Measurements from ENCODE around the gene MRPL53.
"Not testable (repeated sequence)": the region's sequence is repeated elsewhere in the genome, so short reads cannot be mapped to it uniquely, and the experiment has no call there.

The MRPL53 gene

DNA sequence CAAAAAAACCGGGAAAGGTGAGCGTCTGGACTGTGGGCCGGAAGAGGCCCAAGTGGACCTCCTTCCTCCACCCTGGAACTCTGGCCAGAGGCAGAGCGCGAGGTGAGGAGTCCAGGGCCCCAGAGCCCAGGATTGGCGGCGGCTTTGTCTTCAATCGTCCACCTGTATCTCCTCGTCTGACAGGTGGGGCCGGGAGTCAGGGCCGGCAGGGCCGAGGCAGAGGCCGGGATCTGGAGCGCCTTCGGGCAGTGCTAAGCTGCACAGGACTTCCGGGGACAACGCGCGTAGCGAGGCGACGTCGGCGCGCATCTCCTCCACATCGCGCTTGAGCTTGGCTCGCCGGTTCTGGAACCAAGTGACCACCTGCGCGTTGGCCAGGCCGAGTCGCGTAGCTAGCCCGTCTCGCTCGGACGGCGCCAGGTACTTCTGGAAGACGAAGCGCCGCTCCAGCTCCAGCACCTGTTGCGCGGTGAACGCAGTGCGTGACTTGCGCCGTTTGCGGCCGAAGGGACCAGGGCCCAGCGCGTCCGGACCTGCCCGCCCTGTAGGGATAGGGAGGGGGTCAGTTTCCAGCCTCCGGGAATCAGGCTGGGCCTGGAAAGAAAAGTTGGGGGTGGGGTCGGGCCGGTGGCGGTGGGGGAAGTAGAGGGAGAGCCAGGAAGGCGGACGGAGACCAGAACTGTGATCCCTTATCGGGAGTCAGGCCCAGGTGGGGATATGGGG is 25.5 kb upstream of the MRPL53 start:
- no peaks in the 10 kb centered on the region for H3K36me3 ChIP-seq (ENCODE audit: insufficient read depth, low read length)
- H3K9ac ChIP-seq (ENCODE audit: low read depth, low read length): peak overlapping the region; percentile 53
- no peaks in the 10 kb centered on the region for H3K9me3 ChIP-seq (ENCODE audit: control insufficient read depth, insufficient read depth, low read length)
- peaks cover 4% of the 10 kb centered on the region; the same call in 1 of the 2 replicates for H3K4me1 ChIP-seq (ENCODE audit: insufficient read depth, low read length)

DNA sequence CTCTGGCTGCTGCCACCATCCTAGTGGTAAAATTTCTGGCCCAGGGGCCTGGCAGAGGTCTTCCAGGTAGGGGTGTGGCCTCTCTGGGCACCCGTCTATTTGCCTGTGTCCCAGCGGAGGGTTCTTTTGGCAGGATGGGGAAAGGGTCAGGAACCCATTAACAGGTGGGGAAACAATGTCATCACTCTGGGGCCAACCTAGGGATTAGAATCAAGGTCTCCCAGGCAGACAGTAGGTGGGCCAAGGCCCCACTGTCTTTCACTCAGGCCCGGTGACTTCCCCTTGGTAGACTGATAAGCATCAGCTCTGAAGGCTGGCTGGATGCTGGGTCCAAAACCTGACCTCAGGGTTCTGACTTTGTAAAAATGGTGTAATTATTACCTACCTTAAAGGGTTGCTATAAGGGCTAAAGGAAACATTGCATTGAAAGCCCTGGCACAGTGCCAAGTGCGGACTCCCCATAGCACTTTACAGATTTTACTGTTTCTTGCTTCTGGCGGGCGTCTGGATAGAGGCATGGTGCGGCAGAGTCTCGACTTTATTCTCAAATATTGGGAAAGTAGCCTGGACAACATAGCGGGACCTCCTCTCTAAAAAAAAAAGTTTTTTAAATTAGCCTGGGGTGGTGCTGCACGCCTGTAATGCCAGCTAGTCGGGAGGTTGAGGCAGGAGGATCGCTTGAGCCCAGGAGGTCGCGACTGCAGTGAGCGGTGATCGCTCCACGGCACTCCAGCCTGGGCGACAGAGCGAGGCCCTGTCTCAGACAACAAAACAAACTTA is 24.7 kb upstream of the MRPL53 start:
- 0 out of 2 replicates have a peak, but pooled peaks cover 2% of the 10 kb centered on the region for H3K36me3 ChIP-seq (ENCODE audit: insufficient read depth, low read length)
- peaks cover 4% of the 10 kb centered on the region; the same call in 1 of the 2 replicates for H3K4me1 ChIP-seq (ENCODE audit: insufficient read depth, low read length)
- peak overlapping the region; percentile 53; the same call in 1 of the 2 replicates for H3K9ac ChIP-seq (ENCODE audit: low read depth, low read length)

DNA sequence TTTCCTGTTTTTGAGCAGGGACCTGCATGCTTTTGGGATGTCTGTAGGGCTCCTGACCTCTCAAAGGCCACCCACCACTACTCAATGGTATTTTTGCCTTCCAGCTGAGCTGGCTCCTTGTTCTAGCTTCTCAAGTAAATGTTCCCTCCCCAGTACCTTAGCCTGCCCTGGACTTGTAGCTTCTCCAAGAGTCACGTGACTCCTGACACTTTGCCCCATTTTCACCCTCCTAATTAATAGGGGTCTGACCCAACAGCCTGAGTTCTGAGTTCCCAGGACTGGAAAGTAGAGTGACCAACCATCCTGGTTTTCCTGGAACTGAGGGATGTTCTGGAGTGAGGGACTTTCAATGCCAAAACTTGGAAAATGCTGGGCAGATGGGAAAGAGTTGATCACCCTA is 23.0 kb upstream of the MRPL53 start:
- 0 out of 2 replicates have a peak, but pooled peaks cover 9% of the 10 kb centered on the region for H3K36me3 ChIP-seq (ENCODE audit: insufficient read depth, low read length)
- H3K4me1 ChIP-seq (ENCODE audit: insufficient read depth, low read length): no peaks in the 10 kb centered on the region
- no peak overlapping the region for H3K9ac ChIP-seq (ENCODE audit: low read depth, low read length)
- no peaks in the 10 kb centered on the region for H3K9me3 ChIP-seq (ENCODE audit: control insufficient read depth, insufficient read depth, low read length)

More for the DNA sequence above, 24.7 kb upstream of the MRPL53 start:
- no peaks in the 10 kb centered on the region for H3K9me3 ChIP-seq (ENCODE audit: control insufficient read depth, insufficient read depth, low read length)

DNA sequence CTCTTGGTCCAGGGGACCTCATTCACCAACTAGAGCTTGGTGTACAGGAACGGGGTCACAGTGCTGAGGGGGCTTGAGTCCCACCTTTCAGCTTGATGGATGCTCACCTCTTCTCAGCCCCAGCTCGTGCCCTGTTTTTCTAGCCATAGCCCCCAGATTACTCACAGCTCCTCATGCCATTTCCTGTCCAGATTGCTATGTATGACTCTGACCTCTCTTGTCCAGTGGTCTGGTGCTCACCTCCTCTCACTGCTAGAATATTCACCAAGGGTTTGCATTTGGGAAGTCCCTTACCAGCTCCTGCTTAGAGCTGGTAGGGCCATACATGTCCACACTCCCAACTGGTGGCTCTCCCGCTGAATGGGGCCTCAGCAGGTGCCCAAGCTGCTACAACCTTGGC is 21.1 kb upstream of the MRPL53 start:
- Histone ChIP-seq H3K36me3 (ENCODE audit: insufficient read depth, low read length) (0 out of 2 replicates have a peak, but pooled peaks cover 9% of the 10 kb centered on the region), H3K9ac (ENCODE audit: low read depth, low read length) (no peak overlapping the region), H3K9me3 (ENCODE audit: control insufficient read depth, insufficient read depth, low read length) (no peaks in the 10 kb centered on the region), H3K4me1 (ENCODE audit: insufficient read depth, low read length) (no peaks in the 10 kb centered on the region)

DNA sequence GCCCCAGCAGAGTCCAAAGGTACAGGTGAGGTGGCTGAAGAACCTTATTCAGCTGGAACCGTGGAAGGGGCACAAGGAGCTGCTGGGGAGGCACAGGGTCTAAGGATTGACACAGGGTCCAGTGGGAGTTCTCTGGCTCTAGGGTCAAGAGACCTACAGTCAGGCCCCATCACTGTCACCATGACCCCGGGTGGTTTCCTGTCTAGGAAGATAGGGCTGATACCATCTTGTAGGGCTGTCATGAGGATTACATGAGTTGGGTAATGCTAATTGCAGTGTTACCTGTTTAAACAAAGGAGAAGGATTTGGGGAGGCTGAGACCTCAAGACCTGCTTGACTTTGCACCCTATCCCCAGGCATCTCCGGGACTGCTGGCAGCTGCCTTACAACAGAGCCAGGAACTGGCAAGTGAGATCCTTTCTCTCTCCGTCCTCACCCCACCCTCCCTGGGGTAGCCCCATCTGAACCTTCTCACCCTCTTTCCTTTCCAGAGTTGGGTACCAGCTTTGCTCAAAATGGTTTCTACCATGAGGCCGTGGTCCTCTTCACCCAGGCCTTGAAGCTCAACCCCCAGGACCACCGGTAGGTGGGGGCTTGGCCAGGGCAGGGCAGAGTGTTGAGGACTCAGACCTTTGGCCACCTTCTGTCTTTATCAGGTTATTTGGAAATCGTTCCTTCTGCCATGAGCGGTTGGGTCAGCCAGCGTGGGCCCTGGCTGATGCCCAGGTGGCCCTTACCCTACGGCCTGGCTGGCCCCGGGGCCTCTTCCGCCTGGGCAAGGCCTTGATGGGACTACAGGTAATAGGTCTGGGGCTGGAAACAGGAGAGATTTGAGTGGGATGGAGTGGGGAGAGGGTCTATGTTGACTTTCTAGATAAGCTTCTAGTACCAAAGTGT is 19.4 kb upstream of the MRPL53 start:
- Histone ChIP-seq H3K36me3 (ENCODE audit: insufficient read depth, low read length) (0 out of 2 replicates have a peak, but pooled peaks cover 9% of the 10 kb centered on the region), H3K9me3 (ENCODE audit: control insufficient read depth, insufficient read depth, low read length) (no peaks in the 10 kb centered on the region), H3K4me1 (ENCODE audit: insufficient read depth, low read length) (no peaks in the 10 kb centered on the region), H3K9ac (ENCODE audit: low read depth, low read length) (no peak overlapping the region)

DNA sequence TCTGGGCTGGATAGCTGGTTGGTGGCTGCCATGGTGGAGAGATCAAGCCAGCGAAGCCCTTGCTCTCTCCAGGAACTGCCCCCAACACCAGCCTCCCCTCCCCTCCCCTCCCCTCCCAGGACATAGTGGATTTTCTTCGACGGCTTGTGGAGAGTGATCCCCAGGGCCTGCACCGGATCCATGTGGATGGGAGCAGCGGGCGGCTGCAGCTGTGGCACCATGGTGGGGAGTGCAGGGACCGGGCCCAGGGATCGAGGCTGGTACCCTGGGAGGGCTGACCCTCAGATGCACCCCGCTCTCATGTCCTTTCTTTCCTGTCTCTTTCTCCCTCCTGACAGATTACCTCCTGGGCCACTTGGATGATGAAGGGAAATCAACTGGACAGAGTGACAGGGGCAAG is 17.4 kb upstream of the MRPL53 start:
- no peaks in the 10 kb centered on the region for H3K4me1 ChIP-seq (ENCODE audit: insufficient read depth, low read length)
- no peak overlapping the region for H3K9ac ChIP-seq (ENCODE audit: low read depth, low read length)
- 0 out of 2 replicates have a peak, but pooled peaks cover 9% of the 10 kb centered on the region for H3K36me3 ChIP-seq (ENCODE audit: insufficient read depth, low read length)
- no peaks in the 10 kb centered on the region for H3K9me3 ChIP-seq (ENCODE audit: control insufficient read depth, insufficient read depth, low read length)

DNA sequence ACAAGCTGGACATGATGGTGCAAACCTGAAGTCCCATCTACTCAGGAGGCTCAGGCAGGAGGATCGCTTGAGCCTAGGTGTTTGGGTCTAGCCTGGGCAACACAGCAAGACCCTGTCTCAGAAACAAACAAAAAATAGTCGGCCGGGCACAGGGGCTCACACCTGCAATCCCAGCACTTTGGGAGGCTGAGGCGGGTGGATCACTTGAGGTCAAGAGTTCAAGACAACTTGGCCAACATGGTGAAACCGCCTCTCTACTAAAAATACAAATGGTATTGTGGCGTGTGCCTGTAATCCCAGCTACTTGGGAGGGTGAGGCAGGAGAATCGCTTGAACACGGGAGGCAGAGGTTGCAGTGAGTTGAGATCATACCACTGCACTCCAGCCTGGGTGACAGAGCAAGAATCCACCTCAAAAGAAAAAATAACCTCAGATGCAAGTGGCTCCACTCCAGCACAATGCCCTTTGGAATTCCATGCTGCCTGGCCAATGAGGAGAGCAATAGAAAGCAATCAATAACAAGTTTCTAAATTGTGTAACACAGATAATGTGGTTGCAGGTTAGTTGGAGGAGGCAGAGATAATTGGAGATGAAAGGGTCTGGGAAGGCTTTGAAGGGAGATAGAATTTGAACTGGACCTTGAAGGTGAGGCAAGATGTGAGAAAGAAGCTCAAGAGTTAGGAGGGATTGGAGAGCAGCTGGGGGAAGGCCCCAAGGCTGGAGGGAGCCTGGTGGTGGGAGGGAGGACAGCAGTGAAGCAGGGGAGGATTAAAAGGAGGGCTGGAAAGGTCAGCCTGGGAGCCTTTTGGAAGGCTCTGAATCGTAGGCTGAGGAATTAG is 16.4 kb upstream of the MRPL53 start:
- no peaks in the 10 kb centered on the region for H3K4me1 ChIP-seq (ENCODE audit: insufficient read depth, low read length)
- H3K9ac ChIP-seq (ENCODE audit: low read depth, low read length): no peak overlapping the region
- no peaks in the 10 kb centered on the region for H3K9me3 ChIP-seq (ENCODE audit: control insufficient read depth, insufficient read depth, low read length)
- H3K36me3 ChIP-seq (ENCODE audit: insufficient read depth, low read length): 0 out of 2 replicates have a peak, but pooled peaks cover 9% of the 10 kb centered on the region

DNA sequence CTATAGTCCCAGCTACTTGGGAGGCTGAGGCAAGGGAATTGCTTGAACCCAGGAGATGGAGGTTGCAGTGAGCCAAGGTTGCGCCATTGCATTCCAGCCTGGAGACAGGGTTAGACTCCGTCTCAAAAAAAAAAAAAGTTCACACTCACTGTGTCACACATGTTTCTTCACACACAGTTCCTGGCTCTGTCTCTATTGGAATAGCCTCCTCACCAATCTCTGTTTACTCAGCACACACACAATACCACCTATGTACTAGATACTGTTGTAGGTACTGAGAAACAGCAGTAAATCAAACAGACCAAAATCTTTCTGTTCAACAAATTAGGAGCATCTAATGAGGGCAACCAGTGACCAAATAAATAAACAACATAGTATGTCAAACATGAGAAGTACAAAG is 13.7 kb upstream of the MRPL53 start:
- no peaks in the 10 kb centered on the region for H3K4me1 ChIP-seq (ENCODE audit: insufficient read depth, low read length)
- H3K9me3 ChIP-seq (ENCODE audit: control insufficient read depth, insufficient read depth, low read length): no peaks in the 10 kb centered on the region
- H3K36me3 ChIP-seq (ENCODE audit: insufficient read depth, low read length): no peaks in the 10 kb centered on the region
- no peak overlapping the region for H3K9ac ChIP-seq (ENCODE audit: low read depth, low read length)

DNA sequence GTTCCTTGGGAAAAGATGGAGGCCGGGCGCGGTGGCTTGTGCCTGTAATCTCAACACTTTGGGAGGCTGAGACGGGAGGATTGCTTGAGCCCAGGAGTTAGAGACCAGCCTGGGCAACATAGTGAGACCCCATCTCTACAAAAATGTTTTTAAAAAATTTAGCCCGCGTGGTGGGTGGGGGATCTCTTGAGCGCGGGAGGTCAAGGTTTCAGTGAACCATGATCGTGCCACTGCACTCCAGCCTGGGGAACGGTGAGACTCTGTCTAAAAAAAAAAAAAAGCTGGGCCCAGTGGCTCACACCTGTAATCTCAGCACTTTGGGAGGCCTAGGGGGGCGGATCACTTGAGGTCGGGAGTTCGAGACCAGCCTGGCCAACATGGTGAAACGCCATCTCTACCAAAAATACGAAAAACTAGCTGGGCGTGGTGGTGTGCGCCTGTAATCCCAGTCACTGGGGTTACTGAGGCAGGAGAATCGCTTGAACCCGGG is 11.2 kb upstream of the MRPL53 start:
- peak overlapping the region; percentile 99; the same call in 1 of the 2 replicates for H3K9ac ChIP-seq (ENCODE audit: low read depth, low read length)
- H3K4me1 ChIP-seq (ENCODE audit: insufficient read depth, low read length); H3K36me3 ChIP-seq (ENCODE audit: insufficient read depth, low read length); H3K9me3 ChIP-seq (ENCODE audit: control insufficient read depth, insufficient read depth, low read length): not testable (repeated sequence)

DNA sequence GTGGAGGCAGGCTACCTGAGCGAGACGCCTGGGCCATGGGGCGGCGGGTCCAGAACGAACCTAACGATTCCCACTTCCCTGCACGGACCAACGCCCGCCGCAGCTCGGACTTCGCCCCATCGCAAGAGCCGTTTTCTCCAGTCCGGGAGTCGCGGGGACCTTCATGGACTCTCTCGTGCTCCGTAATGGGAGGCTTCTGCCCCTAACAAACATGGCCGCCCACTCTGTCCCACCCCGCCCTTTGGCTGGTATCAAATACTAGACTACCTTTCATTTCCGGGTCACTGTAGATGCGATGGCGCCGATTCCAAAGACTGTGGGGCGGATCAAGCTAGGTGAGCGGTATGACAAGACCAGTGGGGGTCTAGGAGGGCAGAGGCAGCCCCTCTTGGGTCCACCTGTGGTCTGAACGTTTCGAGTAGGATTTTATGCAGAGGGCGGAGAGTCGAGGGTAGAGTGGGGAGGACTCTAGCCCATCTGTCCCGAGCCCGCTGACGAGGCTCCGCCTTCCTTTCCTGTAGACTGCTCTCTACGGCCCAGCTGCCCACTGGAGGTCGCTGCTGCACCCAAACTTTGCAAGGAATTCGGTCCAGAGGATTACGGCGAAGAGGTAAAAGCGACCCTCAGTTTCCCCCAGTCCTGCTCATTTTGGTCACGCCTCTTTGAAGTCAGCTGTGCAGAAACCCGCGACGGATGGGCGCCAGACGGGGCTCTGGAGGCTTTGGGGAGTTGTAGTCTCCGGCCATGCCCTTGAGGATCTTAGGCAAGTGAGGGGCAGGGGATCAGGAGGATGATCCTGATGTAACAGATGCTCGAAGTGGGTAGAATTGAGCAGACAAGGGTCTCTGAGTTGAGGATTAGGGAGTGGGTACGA is 10.6 kb upstream of the MRPL53 start, which contains the start of the genes CCDC142 and TTC31:
Gene CCDC142, minus strand, starts transcription at position 198 of the 874 bp plus-strand sequence. Its CDS starts 161 bp downstream, at position 37.
Gene TTC31, plus strand, starts transcription at position 281 of the 874 bp plus-strand sequence. Its CDS starts 15 bp downstream, at position 296.
- Histone ChIP-seq H3K4me1 (ENCODE audit: insufficient read depth, low read length) (no peaks in the 10 kb centered on the region), H3K9me3 (ENCODE audit: control insufficient read depth, insufficient read depth, low read length) (no peaks in the 10 kb centered on the region), H3K9ac (ENCODE audit: low read depth, low read length) (peak within 1 kb of the TSS; percentile 99), H3K36me3 (ENCODE audit: insufficient read depth, low read length) (no peaks in the 10 kb centered on the region; the same call in 1 of the 2 replicates)

DNA sequence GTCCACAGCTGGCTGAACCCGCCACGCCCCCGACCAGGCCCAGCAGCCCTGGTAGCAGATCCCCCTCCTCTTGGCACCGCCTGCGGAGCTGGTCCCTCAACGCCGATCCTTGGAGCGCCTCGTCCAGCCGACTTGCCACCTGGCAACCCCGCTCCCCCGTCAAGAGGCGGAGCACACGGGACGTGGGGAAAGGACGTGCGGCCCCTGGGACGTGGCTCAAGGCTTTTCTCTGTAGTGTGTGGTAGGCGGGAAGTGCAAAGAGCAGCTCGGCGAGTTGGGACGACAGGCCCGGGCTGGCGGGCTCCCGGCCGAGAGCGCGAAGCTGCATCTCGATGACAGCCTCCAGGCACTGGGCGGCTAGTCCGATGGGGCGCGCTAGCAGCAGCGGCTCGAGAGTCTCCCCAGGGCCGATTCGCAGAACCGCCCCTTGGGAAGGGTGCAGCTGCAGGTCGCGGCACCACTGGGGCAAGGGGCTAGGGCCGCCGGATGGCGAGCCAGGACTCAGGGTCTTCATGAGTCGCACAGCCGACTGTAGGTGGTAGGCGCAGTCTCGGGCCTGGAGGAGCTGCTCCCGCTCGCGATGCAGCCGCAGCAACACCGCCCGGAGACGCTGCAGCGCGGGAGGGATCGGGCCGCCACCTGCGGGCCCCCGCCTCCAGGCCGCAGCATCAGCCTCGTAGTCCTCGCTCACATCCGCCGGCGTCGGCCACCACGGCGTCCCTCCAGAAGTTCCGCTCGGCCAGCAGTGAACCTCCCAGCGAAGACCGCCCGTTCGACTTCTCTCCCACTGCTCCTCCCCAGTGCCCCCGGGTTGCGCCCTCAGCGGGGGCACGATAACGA is 9.7 kb upstream of the MRPL53 start:
- Histone ChIP-seq H3K9me3 (ENCODE audit: control insufficient read depth, insufficient read depth, low read length) (no peaks in the 10 kb centered on the region), H3K9ac (ENCODE audit: low read depth, low read length) (peak overlapping the region; percentile 99), H3K4me1 (ENCODE audit: insufficient read depth, low read length) (no peaks in the 10 kb centered on the region), H3K36me3 (ENCODE audit: insufficient read depth, low read length) (no peaks in the 10 kb centered on the region; the same call in 1 of the 2 replicates)

DNA sequence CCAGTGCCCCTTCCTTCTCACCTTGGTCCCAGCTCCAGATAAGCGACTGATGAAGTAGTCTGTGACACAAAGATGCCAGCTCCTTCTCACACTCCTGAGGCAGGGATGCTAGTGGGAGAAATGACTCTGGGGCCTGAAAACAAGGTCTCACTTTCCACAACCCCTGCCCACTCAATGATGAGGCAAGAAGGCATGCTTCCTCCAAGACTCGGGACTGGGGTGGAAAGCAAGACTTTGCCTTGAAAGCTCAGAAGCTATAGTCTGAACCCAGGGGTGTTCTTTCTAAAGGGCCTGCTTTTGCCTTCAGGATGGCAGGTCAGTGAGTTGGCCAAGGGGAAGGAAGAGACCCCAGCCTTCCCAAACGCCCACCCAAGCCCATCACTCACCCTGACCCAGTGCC is 9.0 kb upstream of the MRPL53 start:
- no peaks in the 10 kb centered on the region for H3K4me1 ChIP-seq (ENCODE audit: insufficient read depth, low read length)
- H3K36me3 ChIP-seq (ENCODE audit: insufficient read depth, low read length): no peaks in the 10 kb centered on the region; the same call in 1 of the 2 replicates
- H3K9ac ChIP-seq (ENCODE audit: low read depth, low read length): peak overlapping the region; percentile 99
- H3K9me3 ChIP-seq (ENCODE audit: control insufficient read depth, insufficient read depth, low read length): no peaks in the 10 kb centered on the region

Measured in ES-I3 (cell line).